ENCODE results near the gene ABCC8. TPM values are rescaled to one million over a fixed set of nuclear protein-coding genes. Genes with fewer than 3 reads are reported as not detected.

Gene ABCC8
- 1 to 10 TPM in 2 of 4 donors, under 1 TPM in 2; 0.53 to 3.5 (median 1.3) TPM for polyA plus RNA-seq (ENCODE audit: insufficient read length in 4 of 4)

- DNase-seq (ENCODE audit: low read depth in 4 of 4, low spot score in 3 of 4) = peak in 1 of 4 donors; percentile 16
Measured at GRCh38 chr11:17476317-17477083, at the start of gene ABCC8. Gene ABCC8 (minus strand): TSS chr11:17476845. CDS start chr11:17476776, 69 bp downstream.

DNA sequence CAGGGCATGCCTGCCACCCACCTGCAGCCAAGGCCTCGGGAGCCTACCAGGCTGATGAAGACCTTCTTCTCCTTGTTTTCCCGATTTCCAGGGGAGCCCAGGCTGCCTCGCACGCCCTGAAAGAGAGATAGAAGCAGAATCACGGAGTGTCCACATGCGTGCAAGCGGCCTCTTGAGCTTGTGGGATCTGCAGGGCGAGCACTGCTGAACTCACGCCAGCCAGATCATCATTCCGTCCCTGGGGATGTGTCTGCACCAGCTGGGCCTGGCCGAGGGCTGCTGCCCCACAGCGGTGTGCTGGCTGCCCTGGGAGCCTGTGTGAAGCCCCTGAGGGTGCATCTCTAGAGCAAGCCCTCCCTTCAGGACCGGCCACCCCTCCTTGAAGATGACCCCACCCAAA, 49.7 kb upstream of the ABCC8 start:
- no peak for DNase-seq (ENCODE audit: low read depth in 4 of 4, low spot score in 3 of 4)

- no peak for DNase-seq (ENCODE audit: low read depth in 4 of 4, low spot score in 3 of 4)
Measured at GRCh38 chr11:17525570-17525969, 48.9 kb upstream of the ABCC8 start.

DNA sequence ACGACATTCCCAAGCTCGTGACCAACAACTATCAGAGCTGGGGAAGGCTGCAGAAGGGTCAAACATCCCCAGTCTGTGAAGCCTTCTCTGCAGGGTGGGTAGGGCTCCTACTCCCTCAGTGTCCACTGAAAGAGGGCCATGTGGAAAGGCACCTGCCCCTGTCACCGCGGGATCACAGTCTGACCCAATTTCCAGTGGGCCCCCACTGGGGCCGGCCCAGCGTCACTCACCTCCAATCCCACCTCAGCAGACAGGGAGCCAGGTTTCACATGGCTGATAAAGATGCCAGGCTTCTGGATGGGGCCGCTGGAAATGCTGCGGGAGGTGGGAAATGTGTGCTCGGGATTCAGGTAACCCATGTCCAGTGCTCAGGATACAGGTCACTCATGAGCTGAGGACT, 47.6 kb upstream of the ABCC8 start:
- no peak for DNase-seq (ENCODE audit: low read depth in 4 of 4, low spot score in 3 of 4)

DNA sequence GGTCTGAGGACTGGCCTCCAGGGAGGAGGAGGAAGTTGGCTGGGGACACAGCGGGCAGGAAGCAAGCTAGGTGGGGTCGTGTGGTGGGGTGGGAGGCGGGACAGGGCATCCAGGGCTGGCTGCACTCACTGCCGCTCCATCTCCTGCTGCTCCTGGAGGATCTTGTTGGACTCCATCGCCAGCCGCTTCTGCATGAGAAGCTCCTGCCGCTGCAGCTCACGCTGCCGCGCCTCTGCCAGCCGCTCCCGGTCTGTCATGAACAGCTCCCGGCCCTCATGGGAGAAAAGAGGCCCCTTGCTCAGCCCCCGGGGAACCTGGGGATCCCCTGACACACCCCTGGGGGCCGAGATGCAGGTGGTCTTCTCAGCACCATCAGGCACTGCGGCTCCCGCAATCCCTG, 46.0 kb upstream of the ABCC8 start:
- DNase-seq (ENCODE audit: low read depth in 4 of 4, low spot score in 3 of 4) = no peak

GRCh38 chr11:17521106-17521900, 44.7 kb upstream of the ABCC8 start:
- DNase-seq (ENCODE audit: low read depth in 4 of 4, low spot score in 3 of 4) = no peak

DNA sequence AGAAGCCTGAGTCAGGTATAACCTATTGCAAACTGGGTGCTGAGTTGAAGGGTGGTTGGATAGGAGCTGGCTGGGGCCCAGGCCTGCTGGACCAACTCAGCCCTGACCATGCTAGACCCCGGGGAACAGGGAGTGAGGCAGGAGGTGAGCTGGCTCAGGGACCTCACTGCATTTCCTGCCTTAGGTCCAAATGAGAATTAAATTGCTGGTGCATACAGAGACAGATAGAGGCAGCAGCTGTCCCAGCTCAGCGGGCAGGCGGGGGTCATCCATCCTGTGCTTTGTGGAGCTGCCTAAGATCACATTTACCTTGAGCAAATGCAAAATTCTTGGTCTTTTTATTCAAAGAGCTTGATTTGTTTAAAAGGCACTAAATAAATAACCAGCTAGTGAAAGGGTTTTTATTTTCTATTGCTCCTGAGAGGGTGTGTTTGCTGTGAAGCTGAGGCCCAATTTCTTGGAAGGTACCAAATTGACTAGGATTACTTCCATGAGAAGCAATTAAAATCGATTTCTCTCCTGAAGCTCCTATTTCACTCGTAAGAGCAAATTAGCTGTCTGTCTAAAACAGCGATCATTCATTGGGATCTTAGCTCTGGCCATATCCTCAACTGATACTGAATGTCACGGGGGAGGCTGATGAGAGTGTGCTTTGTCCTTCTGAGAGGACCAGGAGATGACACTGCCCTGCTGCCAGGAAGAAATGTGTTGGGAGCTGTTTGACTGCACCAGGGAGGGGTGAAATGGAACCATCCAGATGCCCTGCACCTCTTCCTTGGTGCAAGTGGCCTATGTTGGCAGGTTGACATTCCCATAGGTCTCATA, 42.6 kb upstream of the ABCC8 start:
- no peak for DNase-seq (ENCODE audit: low read depth in 4 of 4, low spot score in 3 of 4)

DNA sequence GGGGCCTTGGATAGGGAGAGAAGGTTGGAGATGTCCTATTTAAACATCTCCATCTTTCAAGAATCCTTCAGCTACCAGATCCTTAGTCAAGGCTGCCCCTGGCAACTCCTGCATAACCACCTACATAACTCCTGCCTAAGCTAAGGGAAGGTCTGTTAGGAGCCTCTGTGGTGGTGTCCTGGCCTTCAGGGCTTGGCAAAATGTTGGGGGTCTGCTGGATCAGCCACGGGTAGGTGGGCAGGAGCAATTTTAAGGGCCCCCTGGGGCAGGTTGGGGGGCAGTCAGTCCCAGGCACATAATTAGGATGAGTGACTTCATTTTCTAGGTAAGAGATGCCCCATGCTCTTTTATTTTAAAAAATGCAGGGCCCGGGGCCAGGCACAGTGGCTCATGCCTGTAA, 41.7 kb upstream of the ABCC8 start:
- DNase-seq (ENCODE audit: low read depth in 4 of 4, low spot score in 3 of 4) = no peak

DNA sequence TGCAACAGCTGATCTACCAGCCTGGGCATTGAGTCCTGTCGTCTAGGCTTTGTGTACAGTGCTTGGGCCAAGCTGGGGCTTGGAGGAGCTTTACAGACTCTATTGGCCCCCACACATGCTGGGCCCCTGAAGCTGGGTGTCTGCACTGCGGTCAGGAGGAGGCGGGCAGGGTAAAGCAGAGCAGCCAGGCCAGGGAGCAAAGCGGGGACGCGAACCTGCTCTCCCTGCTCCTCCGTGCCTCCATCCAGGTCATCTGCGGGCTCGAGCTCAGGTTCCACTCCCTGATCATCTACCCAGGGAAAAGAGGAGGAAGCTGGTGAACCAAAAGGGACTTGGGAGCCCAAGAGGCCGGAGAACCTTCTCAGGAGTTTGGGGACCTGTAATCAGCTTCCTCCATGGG, 40.5 kb upstream of the ABCC8 start:
- no peak for DNase-seq (ENCODE audit: low read depth in 4 of 4, low spot score in 3 of 4)

DNA sequence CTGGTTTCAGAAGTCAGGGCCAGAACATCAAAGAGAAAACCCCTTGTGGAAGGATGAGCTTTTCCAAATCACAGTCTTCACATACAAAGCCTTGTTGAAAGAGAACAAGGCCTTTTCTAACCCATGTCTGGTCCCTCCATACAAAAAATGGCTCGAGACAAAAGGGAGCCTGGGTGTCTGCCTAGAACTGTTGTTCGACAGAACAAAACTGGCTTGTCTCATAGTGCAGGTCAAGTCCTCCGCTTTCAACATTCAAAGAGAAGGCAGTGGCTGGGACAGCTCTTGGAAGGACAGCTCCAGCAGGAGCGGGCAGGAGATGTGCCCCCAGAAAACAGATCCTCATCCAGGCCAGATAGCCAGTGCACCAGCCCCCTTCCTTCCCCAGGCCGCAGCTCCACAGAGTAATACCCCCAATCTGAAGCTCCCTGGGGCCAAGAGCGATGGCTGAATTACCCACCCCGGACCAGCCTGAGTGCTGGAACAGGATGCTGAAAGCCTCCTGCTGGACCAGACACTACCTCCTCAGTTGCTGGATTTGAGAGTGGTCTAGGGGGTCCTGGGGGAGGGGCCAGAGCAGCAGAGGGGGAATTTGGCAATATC, 40.0 kb upstream of the ABCC8 start:
- no peak for DNase-seq (ENCODE audit: low read depth in 4 of 4, low spot score in 3 of 4)

- DNase-seq (ENCODE audit: low read depth in 4 of 4, low spot score in 3 of 4) = no peak
Measured at GRCh38 chr11:17515443-17516176, 39.0 kb upstream of the ABCC8 start.

DNA sequence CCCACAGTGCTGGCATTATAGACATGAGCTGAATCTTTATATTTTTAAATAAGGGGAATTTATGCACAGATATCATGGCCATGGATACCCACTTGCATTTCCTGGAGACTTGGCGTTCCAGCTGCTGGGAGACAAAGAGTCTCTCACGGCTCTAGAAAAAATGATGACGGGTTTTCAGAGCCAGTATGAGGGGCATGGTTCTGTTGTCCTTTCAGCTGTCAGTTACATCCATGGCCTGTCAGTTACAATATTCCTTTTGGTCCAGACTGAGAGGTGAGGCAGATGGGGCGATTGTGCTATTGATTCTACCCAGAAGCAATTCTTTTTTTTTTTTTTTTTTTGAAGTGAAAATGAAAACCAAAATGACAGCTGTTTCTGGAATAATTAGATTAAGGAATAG, 37.8 kb upstream of the ABCC8 start:
- no peak for DNase-seq (ENCODE audit: low read depth in 4 of 4, low spot score in 3 of 4)

GRCh38 chr11:17513853-17514252, 37.2 kb upstream of the ABCC8 start:
- no peak for DNase-seq (ENCODE audit: low read depth in 4 of 4, low spot score in 3 of 4)

- no peak for DNase-seq (ENCODE audit: low read depth in 4 of 4, low spot score in 3 of 4)
Measured at GRCh38 chr11:17512101-17512500, 35.5 kb upstream of the ABCC8 start.

DNA sequence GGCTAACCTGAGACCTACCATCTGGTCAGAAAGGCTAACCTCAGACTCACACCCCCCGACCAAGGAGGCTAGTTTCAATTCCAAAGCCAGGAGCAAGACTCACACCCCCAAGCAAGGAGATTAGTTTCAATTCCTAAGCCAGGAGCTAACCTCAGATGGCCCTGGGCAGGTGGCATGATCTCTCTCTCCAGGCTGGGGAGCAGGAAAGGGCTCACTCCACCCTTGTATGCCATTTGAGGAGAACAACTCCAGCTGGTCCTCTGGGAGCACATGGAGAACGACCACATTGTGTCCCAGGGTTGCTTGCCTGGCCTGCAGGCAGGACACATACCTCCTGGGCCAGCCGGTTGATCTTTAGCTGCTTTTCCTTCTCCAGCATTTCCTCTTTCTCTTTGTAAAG, 34.9 kb upstream of the ABCC8 start:
- no peak for DNase-seq (ENCODE audit: low read depth in 4 of 4, low spot score in 3 of 4)

GRCh38 chr11:17510507-17511206, 34.0 kb upstream of the ABCC8 start:
- DNase-seq (ENCODE audit: low read depth in 4 of 4, low spot score in 3 of 4) = no peak

DNA sequence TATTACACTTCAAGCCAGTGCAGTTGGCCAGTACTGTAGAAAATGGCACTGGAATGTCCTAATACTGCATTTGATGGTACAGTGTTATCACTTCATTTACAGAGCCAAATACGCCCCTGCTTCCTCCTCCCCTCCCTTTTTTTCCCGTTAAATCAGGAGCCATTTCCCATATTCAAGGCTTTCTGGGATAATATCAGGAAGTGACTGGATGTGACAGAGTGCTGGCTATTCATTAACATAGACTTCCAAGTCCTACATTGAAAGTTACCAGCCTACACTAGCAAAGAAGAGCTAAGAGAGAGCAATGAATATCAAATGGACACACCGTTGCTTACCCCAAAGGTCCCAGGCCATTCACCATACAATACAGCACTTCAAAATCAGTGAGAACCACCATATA, 32.1 kb upstream of the ABCC8 start:
- DNase-seq (ENCODE audit: low read depth in 4 of 4, low spot score in 3 of 4) = no peak

GRCh38 chr11:17508306-17508705, 31.7 kb upstream of the ABCC8 start:
- DNase-seq (ENCODE audit: low read depth in 4 of 4, low spot score in 3 of 4) = no peak

- DNase-seq (ENCODE audit: low read depth in 4 of 4, low spot score in 3 of 4) = no peak
Measured at GRCh38 chr11:17507773-17508172, 31.1 kb upstream of the ABCC8 start.

Data from right renal pelvis (tissue), 4 donors.